Thoracic aorta (tissue), 2 donors: ENCODE results near the gene THBS3. TPM values are rescaled to one million over a fixed set of nuclear protein-coding genes. Genes with fewer than 3 reads are reported as not detected.

Source experiments
- ATAC-seq: fragments of 150-250 bp; one replicate; pipeline ENCODE4 v1.8.0; 2017; ENCODE audit warnings: low read depth; ENCODE audit not compliant: insufficient number of reproducible peaks, low FRiP score
- DNase-seq: peaks from one replicate; pipeline ENCODE4 v3.0.0-alpha.2; 2020; ENCODE audit warnings: low spot score
- H3K27ac ChIP-seq, 2 donors: fragments of 200-600 bp; sonication (generic); 1 replicate in 1 of 2; 2 replicates in 1 of 2; pipeline ENCODE4 v1.5.1; 2016; ENCODE audit warnings: mild to moderate bottlenecking in 2 of 2, moderate library complexity in 2 of 2
- H3K27me3 ChIP-seq: fragments of 200-600 bp; sonication (generic); replicated peaks from 2 replicates; pipeline ENCODE4 v1.6.0; 2016; ENCODE audit warnings: mild to moderate bottlenecking; ENCODE audit not compliant: insufficient read depth
- H3K36me3 ChIP-seq: fragments of 200-600 bp; sonication (generic); one replicate; pipeline ENCODE4 v1.5.1; 2016
- H3K4me1 ChIP-seq, 2 donors: fragments of 200-600 bp; sonication (generic); 1 replicate in 1 of 2; 2 replicates in 1 of 2; pipeline versions ENCODE4 v1.5.1 to v1.6.0; 2016; ENCODE audit warnings: low read depth in 2 of 2, mild to moderate bottlenecking in 1 of 2; ENCODE audit not compliant: control insufficient read depth in 1 of 2
- H3K4me3 ChIP-seq: fragments of 200-600 bp; sonication (generic); 2 replicates; pipeline ENCODE4 v1.5.1; 2016; ENCODE audit warnings: mild to moderate bottlenecking
- H3K9me3 ChIP-seq: fragments of 200-600 bp; sonication (generic); 2 replicates; pipeline ENCODE4 v1.5.1; 2016
- CTCF ChIP-seq: fragments of 200-600 bp; sonication (generic); IDR thresholded peaks from one replicate; pipeline ENCODE4 v1.5.1; 2019; ENCODE audit warnings: antibody characterized with exemption
- total RNA-seq, 2 donors: library from RNA; depleted of rRNA; stranded (reverse); fragments of >200 nt; gene quantifications; one replicate each; pipeline versions ENCODE4 v1.1.0 to v1.2.3, GENCODE V29; 2016

Gene THBS3
- total RNA-seq, 2 donors from 2014 or later: 45.3 to 81.6 TPM

GRCh38 chr1:155175281-155175926 is 32.3 kb downstream of the THBS3 start:
- H3K4me3 ChIP-seq: no peak overlapping the region
- H3K27me3 ChIP-seq: no peaks in the 10 kb centered on the region
- ATAC-seq (no peak), DNase-seq (no peak)
- no peak for TF ChIP-seq CTCF
- peaks cover 8 to 32% of the 10 kb centered on the region in 2 donors for H3K4me1 ChIP-seq
- H3K27ac ChIP-seq: no peak overlapping the region
- H3K9me3 ChIP-seq: no peaks in the 10 kb centered on the region
- no peaks in the 10 kb centered on the region for H3K36me3 ChIP-seq

- no peaks in the 10 kb centered on the region for H3K27me3 ChIP-seq
- H3K36me3 ChIP-seq: peaks cover 2% of the 10 kb centered on the region
- peak overlapping the region; percentile 10 to 22 for H3K27ac ChIP-seq
- no peak for DNase-seq
- peaks cover 8 to 32% of the 10 kb centered on the region in 2 donors for H3K4me1 ChIP-seq
- no peak for TF ChIP-seq CTCF
- H3K4me3 ChIP-seq: peak overlapping the region; percentile 78
- H3K9me3 ChIP-seq: no peaks in the 10 kb centered on the region
- no peak for ATAC-seq
These were observed 33.1 kb downstream of the THBS3 start for GRCh38 chr1:155174324-155175280.

- H3K27me3 ChIP-seq: no peaks in the 10 kb centered on the region
- no peaks in the 10 kb centered on the region for H3K9me3 ChIP-seq
- H3K36me3 ChIP-seq: peaks cover 7% of the 10 kb centered on the region
- H3K4me1 ChIP-seq: peaks cover 8 to 32% of the 10 kb centered on the region in 2 donors
- ATAC-seq (no peak), DNase-seq (no peak)
- no peak for TF ChIP-seq CTCF
- H3K4me3 ChIP-seq: peak within 1 kb of the TSS; percentile 78
- peak within 1 kb of the TSS; percentile 82 to 91 for H3K27ac ChIP-seq
These were observed 34.0 kb downstream of the THBS3 start, which contains the start of gene TRIM46 for GRCh38 chr1:155173478-155174323. Gene TRIM46 (plus strand): TSS chr1:155173849. CDS start chr1:155173967, 118 bp downstream.

- H3K36me3 ChIP-seq: peaks cover 7% of the 10 kb centered on the region
- H3K27me3 ChIP-seq: no peaks in the 10 kb centered on the region
- ATAC-seq: peak; percentile 84
- peaks cover 8 to 33% of the 10 kb centered on the region in 2 donors for H3K4me1 ChIP-seq
- TF ChIP-seq CTCF: peak; percentile 86
- H3K27ac ChIP-seq: peak within 1 kb of the TSS; percentile 82 to 91
- H3K9me3 ChIP-seq: no peaks in the 10 kb centered on the region
- H3K4me3 ChIP-seq: peak within 1 kb of the TSS; percentile 78
- peak; percentile 79 for DNase-seq
These were observed 34.8 kb downstream of the THBS3 start, which contains the start of gene KRTCAP2 for GRCh38 chr1:155172732-155173477. Gene KRTCAP2 (minus strand): TSS chr1:155173304. CDS start chr1:155173224, 80 bp downstream.
